Camera-type eye (tissue), 1 donor: Measurements from ENCODE around the gene VARS2. TPM values are rescaled to one million over a fixed set of nuclear protein-coding genes. Genes with fewer than 3 reads are reported as not detected.

ENCODE experiments used
- total RNA-seq: library from RNA; depleted of rRNA; stranded (reverse); fragments of >200 nt; gene quantifications from one replicate; pipeline ENCODE4 v1.2.3, GENCODE V29; 2014

The VARS2 gene
- 30.6 TPM for total RNA-seq

DNA sequence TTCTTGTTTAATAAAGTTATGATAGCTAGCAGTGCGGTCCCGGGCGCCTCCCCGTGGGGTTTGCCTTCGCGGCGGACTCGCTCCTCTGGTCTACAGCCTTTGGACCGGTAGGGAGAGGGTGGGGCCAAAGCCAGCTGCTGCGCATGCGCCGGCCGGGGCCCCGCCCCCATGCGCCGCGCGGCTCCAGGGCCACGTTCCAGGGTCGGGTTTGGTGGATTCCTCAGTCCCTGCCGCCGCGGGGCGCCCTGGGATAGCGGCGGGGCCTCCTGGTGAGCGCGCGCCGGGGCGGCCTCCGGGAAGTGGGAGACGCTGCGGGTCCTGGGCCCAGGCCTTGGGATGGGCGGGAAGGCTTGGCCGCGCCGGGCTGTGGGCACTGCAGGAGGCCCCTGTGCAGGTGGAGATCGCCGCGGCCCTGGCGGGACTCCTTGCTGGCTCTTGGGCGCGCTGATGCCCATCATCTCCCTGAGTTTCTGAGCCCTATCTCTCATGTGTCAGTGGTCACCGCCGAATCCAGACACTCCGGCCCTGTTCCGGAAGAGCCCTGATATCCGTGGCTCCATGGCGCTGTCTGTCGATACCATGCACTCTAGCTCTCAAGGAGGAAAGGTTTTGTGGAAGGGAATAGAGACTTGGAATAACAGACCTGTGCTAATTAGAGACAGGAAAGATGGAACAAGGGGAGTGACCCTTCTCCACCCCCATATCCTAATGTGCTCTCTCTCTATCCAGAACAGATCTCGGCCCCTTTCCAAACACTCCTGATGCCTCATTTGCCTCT lies at the start of gene VARS2:
Gene VARS2, plus strand, starts transcription at position 163 of the 778 bp plus-strand sequence. Its CDS starts 599 bp downstream, at position 762.

DNA sequence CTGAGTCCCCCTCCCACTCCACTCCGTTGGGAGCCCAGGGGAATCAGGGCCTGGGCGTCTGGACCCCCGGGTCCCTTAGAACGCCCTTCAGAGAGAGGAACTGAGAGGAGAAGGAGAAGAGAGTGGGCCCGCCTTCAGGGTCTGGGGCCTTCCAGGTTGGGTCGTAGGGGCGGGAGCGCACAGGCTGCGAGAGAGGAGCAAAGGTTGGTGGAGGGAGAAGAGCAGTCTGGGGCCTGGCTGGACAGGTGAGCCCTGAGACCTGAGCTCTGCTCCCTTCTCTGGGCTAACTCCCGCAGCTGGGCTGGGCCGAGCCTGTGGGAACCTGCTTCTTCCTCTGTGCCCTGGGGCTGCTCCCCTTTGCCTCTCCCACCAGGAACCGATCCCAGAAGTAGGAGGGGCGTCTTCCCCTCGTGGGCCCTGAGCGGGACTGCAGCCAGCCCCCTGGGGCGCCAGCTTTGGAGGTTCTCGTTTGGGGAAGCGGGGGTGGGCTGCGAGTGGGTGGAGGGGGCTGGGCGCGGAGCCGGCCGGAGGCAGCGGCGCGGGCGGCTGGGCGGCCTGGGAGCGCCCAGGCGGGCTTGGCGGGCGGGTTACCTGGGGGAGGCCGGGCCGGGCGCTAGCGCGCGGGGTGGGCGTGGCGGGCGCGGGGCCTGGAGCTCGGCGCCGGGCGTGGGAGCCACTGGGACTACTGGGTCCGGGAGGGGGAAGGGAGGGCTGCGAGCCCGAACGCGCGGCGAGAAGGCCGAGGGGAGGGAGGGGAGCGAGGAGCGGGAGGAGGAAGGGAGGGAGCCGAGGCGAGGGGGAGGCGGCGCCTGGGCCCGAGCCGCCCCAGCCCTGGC lies 30.1 kb upstream of the VARS2 start, which contains the start of gene DDR1:
Gene DDR1, plus strand, starts transcription at position 835 of the 836 bp plus-strand sequence. CDS start 4,211 bp downstream, outside the sequence.

GRCh38 chr6:30907758-30908591 lies 6.1 kb upstream of the VARS2 start, which contains the start of gene GTF2H4:
GTF2H4 (plus strand) TSS chr6:30908207.

DNA sequence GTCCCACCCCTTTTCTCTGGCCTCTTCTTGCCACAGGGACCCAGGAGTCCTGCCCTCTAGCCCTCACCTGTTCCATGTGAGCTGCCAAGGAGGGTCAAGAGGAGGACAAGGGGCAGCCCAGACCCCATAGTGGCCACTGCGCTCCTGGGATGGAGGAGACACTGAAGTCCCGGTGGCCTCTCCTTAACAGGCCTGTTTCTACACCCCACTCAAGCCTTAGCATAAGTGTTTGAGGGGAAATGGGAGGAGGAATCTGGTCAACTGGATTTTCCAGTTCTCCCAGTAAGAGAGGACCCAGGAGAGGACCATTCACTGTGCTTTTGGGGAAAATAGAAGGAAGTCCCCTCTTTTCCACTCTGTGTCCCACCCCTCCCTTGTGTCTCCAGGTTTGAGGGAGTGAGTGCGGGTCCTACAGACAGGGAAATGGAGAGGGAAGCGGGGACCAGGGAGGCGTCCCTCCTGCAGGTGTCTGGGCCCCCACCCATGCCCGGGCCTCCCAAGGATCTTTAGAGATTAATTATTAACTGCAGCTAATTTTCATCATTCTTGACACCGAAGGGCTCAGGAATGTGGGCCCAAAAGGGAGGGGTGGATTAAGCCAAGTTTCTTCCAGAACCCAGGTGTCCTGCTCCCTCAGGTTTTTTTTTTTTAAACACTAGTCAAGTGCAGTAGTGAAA lies 18.1 kb downstream of the VARS2 start, which contains the start of gene SFTA2:
Gene SFTA2, minus strand, starts transcription at position 202 of the 677 bp plus-strand sequence. Its CDS starts 74 bp downstream, at position 128.

GRCh38 chr6:30940361-30940986 lies 26.4 kb downstream of the VARS2 start, which contains the start of gene MUCL3:
MUCL3 (plus strand) TSS chr6:30940973; CDS start chr6:30941000, 27 bp downstream.

Other genes starting within 250 kb of the VARS2 start
- 29.3 TPM for gene DHX16, start 241.2 kb upstream of the VARS2 start, total RNA-seq
- 20.6 TPM for gene PPP1R18, start 227.6 kb upstream of the VARS2 start, total RNA-seq
- gene NRM, start 223.3 kb upstream of the VARS2 start, total RNA-seq = 4.3 TPM
- 26.2 TPM for gene MDC1, start 197.0 kb upstream of the VARS2 start, total RNA-seq
- gene TUBB, start 193.9 kb upstream of the VARS2 start, total RNA-seq = 432 TPM
- 68.1 TPM for gene FLOT1, start 171.6 kb upstream of the VARS2 start, total RNA-seq
- gene IER3, start 169.7 kb upstream of the VARS2 start, total RNA-seq = 7.5 TPM
- 148 TPM for gene DDR1, start 29.7 kb upstream of the VARS2 start, total RNA-seq
- gene GTF2H4, start 6.0 kb upstream of the VARS2 start, total RNA-seq = 20.6 TPM
- not detected for gene SFTA2, start 17.9 kb downstream of the VARS2 start, total RNA-seq
- gene MUCL3, start 26.7 kb downstream of the VARS2 start, total RNA-seq = not detected
- 0.11 TPM for gene MUC21, start 69.5 kb downstream of the VARS2 start, total RNA-seq
- 0.11 TPM for gene MUC22, start 96.2 kb downstream of the VARS2 start, total RNA-seq
- gene C6orf15, start 198.3 kb downstream of the VARS2 start, total RNA-seq = not detected
- 0.22 TPM for gene PSORS1C1, start 200.6 kb downstream of the VARS2 start, total RNA-seq
- not detected for gene CDSN, start 206.2 kb downstream of the VARS2 start, total RNA-seq
- gene PSORS1C2, start 224.8 kb downstream of the VARS2 start, total RNA-seq = not detected
- gene CCHCR1, start 243.6 kb downstream of the VARS2 start, total RNA-seq = 15.3 TPM
- gene TCF19, start 244.4 kb downstream of the VARS2 start, total RNA-seq = 10.0 TPM